Measurements from ENCODE around the gene NDUFAF8.

DNA sequence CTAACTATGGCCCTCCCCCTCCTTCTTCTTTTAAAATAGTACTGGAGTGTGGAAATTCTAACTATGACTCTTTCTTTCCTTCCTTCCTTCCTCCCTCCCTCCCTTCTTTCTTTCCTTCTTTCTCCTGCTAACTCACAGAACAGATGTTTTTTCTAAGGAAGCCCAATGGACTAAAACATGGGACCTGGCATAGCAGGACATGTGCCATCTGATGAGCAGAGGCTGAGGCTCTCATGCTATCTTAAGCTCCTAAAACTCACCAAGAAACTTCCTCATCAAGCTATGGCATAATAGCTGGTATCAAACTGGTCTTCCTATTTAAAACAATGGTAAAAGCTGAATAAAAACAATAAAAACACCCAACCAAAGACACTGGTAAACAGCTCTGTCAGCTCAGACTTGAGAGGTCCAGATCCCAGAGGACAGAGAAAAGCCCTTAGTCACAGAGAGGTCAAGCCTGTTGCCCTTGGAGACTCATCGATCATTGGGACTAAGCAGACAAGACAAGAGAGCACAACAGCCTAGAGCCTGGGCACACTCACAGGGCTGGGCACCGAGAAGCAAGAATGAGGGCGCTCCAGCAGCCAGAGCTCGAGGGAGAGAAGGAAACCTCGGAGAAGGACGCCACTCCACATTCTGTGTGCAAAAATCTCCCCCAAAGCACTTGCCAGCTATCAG, 28.4 kb downstream of the NDUFAF8 start:
- no peak for TF ChIP-seq ZNF350 (tag by site-specific recombination; IDR thresholded peaks at IDR 0.05)
- no peak for TF ChIP-seq ZNF670 (tag by site-specific recombination; IDR thresholded peaks at IDR 0.05; ENCODE audit: low read depth)
- TF ChIP-seq, protein P1, sequence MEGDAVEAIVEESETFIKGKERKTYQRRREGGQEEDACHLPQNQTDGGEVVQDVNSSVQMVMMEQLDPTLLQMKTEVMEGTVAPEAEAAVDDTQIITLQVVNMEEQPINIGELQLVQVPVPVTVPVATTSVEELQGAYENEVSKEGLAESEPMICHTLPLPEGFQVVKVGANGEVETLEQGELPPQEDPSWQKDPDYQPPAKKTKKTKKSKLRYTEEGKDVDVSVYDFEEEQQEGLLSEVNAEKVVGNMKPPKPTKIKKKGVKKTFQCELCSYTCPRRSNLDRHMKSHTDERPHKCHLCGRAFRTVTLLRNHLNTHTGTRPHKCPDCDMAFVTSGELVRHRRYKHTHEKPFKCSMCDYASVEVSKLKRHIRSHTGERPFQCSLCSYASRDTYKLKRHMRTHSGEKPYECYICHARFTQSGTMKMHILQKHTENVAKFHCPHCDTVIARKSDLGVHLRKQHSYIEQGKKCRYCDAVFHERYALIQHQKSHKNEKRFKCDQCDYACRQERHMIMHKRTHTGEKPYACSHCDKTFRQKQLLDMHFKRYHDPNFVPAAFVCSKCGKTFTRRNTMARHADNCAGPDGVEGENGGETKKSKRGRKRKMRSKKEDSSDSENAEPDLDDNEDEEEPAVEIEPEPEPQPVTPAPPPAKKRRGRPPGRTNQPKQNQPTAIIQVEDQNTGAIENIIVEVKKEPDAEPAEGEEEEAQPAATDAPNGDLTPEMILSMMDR (tag by site-specific recombination; IDR thresholded peaks at IDR 0.05): no peak
- no peak for TF ChIP-seq ZNF626 (tag by site-specific recombination; IDR thresholded peaks at IDR 0.05)
- no peak for TF ChIP-seq ZNF354C (tag by site-specific recombination; IDR thresholded peaks at IDR 0.05; ENCODE audit: borderline replicate concordance, low read depth)
- TF ChIP-seq ZBTB21 (tag by site-specific recombination; IDR thresholded peaks at IDR 0.05): no peak
- no peak for TF ChIP-seq REPIN1 (tag by site-specific recombination; IDR thresholded peaks at IDR 0.05; ENCODE audit: low read depth)

Data from HEK293 (cell line).